Forelimb muscle (tissue), 1 donor: ENCODE results near the gene BCL6B. TPM values are rescaled to one million over a fixed set of nuclear protein-coding genes. Genes with fewer than 3 reads are reported as not detected.

ENCODE experiments used
- DNase-seq: peaks from one replicate; pipeline ENCODE4 v3.0.0-alpha.2; 2013; ENCODE audit warnings: low read depth
- polyA plus RNA-seq: library from polyadenylated mRNA; unstranded; fragments of 120-200 nt; gene quantifications from one replicate; pipeline ENCODE4 v1.2.1, GENCODE V29; 2013; ENCODE audit not compliant: insufficient read length

BCL6B gene
- polyA plus RNA-seq, 1 donor: 19.3 TPM

GRCh38 chr17:7010523-7010922 is 12.3 kb upstream of the BCL6B start:
- no peak for DNase-seq

GRCh38 chr17:7011415-7011814 is 11.4 kb upstream of the BCL6B start:
- no peak for DNase-seq

- DNase-seq: no peak
Measured at GRCh38 chr17:7011942-7012254, 11.0 kb upstream of the BCL6B start.

GRCh38 chr17:7014261-7014994 is 8.4 kb upstream of the BCL6B start:
- peak; percentile 84 for DNase-seq

- DNase-seq: peak; percentile 34
Measured at GRCh38 chr17:7014995-7015958, 7.6 kb upstream of the BCL6B start.

- DNase-seq: no peak
Measured at GRCh38 chr17:7016418-7016817, 6.4 kb upstream of the BCL6B start.

- no peak for DNase-seq
Measured at GRCh38 chr17:7016886-7017826, 5.7 kb upstream of the BCL6B start.

GRCh38 chr17:7017827-7018200 is 5.0 kb upstream of the BCL6B start:
- DNase-seq: no peak

- no peak for DNase-seq
Measured at GRCh38 chr17:7018331-7018964, 4.4 kb upstream of the BCL6B start.

GRCh38 chr17:7019367-7019766 is 3.5 kb upstream of the BCL6B start:
- DNase-seq: no peak

GRCh38 chr17:7019839-7020519 is 2.9 kb upstream of the BCL6B start:
- DNase-seq: no peak

- no peak for DNase-seq
Measured at GRCh38 chr17:7020894-7021664, 1.8 kb upstream of the BCL6B start.

GRCh38 chr17:7021993-7022778 is 664 bp upstream of the BCL6B start:
- DNase-seq: no peak

GRCh38 chr17:7023576-7024401 is 939 bp downstream of the BCL6B start:
- DNase-seq: no peak

- no peak for DNase-seq
Measured at GRCh38 chr17:7024402-7024785, 1.5 kb downstream of the BCL6B start.

GRCh38 chr17:7025245-7025644 is 2.4 kb downstream of the BCL6B start:
- no peak for DNase-seq

- DNase-seq: no peak
Measured at GRCh38 chr17:7026471-7027115, 3.7 kb downstream of the BCL6B start.

- DNase-seq: no peak
Measured at GRCh38 chr17:7027335-7027734, 4.5 kb downstream of the BCL6B start.
